ENCODE measurements around the gene SHISA8.
A peak's percentile ranks its signal among the peaks of the same experiment; 100 is the strongest.

GRCh38 chr22:41940832-41941765 is 26.2 kb upstream of the SHISA8 start:
- TF ChIP-seq ZNF501 (tag by site-specific recombination; IDR thresholded peaks at IDR 0.05) (no peak), ZNF114 (tag by site-specific recombination; IDR thresholded peaks at IDR 0.05) (no peak), ZNF280C (tag by site-specific recombination; IDR thresholded peaks at IDR 0.05) (no peak), ZBTB8A (tag by site-specific recombination; IDR thresholded peaks at IDR 0.05) (no peak), ZNF292 (tag by site-specific recombination; IDR thresholded peaks at IDR 0.05; ENCODE audit: borderline replicate concordance, low read depth) (no peak), CTCF (tag by site-specific recombination; IDR thresholded peaks at IDR 0.05) (peak; percentile 86), ZNF416 (tag by site-specific recombination; IDR thresholded peaks at IDR 0.05) (no peak), ZNF184 (tag by site-specific recombination; IDR thresholded peaks at IDR 0.05) (no peak), ZNF280D (tag by site-specific recombination; IDR thresholded peaks at IDR 0.05) (no peak), ZNF660 (tag by site-specific recombination; IDR thresholded peaks at IDR 0.05) (no peak), OVOL3 (tag by site-specific recombination; IDR thresholded peaks at IDR 0.05) (no peak)
- TF ChIP-seq, protein P1, sequence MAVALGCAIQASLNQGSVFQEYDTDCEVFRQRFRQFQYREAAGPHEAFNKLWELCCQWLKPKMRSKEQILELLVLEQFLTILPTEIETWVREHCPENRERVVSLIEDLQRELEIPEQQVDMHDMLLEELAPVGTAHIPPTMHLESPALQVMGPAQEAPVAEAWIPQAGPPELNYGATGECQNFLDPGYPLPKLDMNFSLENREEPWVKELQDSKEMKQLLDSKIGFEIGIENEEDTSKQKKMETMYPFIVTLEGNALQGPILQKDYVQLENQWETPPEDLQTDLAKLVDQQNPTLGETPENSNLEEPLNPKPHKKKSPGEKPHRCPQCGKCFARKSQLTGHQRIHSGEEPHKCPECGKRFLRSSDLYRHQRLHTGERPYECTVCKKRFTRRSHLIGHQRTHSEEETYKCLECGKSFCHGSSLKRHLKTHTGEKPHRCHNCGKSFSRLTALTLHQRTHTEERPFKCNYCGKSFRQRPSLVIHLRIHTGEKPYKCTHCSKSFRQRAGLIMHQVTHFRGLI (tag by site-specific recombination; IDR thresholded peaks at IDR 0.05), result peak; percentile 84; the same call in 1 of the 2 replicates

Measured in HEK293 (cell line).